ENCODE data around the gene SNAPC1. TPM values are rescaled to one million over a fixed set of nuclear protein-coding genes. Genes with fewer than 3 reads are reported as not detected.

SNAPC1 gene
- total RNA-seq, 1 experiment from 2014 or later: 8.6 TPM

DNA sequence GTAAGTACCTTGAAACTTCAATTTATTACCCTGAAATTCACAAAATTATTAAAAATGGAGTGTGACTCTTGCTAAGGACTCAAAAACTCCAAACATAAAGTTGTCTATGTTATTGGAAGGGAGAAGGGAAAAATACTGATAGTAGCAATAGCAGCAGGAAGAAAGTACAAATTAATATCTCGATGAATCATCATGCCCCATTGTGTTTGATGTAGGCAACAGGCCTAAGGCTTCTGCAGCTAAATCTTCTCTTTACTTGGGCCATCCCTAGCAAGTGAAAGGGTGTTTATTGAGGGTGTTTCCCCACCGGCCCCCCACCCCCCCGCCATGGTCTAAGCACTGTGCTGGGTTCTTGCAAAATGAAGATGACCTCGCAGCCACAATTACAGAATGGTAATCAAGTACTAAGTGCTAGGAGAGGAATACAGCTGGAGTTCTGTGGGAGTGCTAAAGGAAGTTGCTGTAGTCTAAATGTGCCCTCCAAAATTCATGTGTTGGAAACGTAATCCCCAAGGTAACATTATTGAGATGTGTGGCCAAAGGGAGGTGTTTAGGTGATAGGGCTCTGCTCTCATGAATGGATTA, 76.5 kb downstream of the SNAPC1 start:
- H3K4me3 ChIP-seq (ENCODE audit: low read depth in 2 of 2, low read length in 2 of 2): no peak overlapping the region
- TF ChIP-seq, protein P1, sequence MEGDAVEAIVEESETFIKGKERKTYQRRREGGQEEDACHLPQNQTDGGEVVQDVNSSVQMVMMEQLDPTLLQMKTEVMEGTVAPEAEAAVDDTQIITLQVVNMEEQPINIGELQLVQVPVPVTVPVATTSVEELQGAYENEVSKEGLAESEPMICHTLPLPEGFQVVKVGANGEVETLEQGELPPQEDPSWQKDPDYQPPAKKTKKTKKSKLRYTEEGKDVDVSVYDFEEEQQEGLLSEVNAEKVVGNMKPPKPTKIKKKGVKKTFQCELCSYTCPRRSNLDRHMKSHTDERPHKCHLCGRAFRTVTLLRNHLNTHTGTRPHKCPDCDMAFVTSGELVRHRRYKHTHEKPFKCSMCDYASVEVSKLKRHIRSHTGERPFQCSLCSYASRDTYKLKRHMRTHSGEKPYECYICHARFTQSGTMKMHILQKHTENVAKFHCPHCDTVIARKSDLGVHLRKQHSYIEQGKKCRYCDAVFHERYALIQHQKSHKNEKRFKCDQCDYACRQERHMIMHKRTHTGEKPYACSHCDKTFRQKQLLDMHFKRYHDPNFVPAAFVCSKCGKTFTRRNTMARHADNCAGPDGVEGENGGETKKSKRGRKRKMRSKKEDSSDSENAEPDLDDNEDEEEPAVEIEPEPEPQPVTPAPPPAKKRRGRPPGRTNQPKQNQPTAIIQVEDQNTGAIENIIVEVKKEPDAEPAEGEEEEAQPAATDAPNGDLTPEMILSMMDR (IDR thresholded peaks at IDR 0.05): no peak
- no peak for TF ChIP-seq POLR2AphosphoS5 (IDR thresholded peaks at IDR 0.05; ENCODE audit: low read depth, low read length)
- TF ChIP-seq, protein P2, sequence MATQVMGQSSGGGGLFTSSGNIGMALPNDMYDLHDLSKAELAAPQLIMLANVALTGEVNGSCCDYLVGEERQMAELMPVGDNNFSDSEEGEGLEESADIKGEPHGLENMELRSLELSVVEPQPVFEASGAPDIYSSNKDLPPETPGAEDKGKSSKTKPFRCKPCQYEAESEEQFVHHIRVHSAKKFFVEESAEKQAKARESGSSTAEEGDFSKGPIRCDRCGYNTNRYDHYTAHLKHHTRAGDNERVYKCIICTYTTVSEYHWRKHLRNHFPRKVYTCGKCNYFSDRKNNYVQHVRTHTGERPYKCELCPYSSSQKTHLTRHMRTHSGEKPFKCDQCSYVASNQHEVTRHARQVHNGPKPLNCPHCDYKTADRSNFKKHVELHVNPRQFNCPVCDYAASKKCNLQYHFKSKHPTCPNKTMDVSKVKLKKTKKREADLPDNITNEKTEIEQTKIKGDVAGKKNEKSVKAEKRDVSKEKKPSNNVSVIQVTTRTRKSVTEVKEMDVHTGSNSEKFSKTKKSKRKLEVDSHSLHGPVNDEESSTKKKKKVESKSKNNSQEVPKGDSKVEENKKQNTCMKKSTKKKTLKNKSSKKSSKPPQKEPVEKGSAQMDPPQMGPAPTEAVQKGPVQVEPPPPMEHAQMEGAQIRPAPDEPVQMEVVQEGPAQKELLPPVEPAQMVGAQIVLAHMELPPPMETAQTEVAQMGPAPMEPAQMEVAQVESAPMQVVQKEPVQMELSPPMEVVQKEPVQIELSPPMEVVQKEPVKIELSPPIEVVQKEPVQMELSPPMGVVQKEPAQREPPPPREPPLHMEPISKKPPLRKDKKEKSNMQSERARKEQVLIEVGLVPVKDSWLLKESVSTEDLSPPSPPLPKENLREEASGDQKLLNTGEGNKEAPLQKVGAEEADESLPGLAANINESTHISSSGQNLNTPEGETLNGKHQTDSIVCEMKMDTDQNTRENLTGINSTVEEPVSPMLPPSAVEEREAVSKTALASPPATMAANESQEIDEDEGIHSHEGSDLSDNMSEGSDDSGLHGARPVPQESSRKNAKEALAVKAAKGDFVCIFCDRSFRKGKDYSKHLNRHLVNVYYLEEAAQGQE (IDR thresholded peaks at IDR 0.05; ENCODE audit: insufficient read depth in 1 of 2, low read depth in 2 of 2, low read length in 1 of 2): no peak
- TF ChIP-seq SIN3A (IDR thresholded peaks at IDR 0.05; ENCODE audit: borderline replicate concordance, insufficient read depth, low read depth, low read length): no peak
- no peak for DNase-seq (ENCODE audit: low read depth, low spot score)
- in situ Hi-C loops (cut with HindIII; ENCODE audit: low pct_unique_long_range_greater_than_20kb, low sequenced_read_pairs) (no loop called here), intact Hi-C loops (cut with micrococcal nuclease; ENCODE audit: unreplicated experiment) (no loop called here)
- no peaks in the 10 kb centered on the region for H3K4me1 ChIP-seq (ENCODE audit: control insufficient read depth, insufficient read depth, low read length)
- no TSS peak for BruUV-seq (replicated peaks)
- no peak overlapping the region for H3K27ac ChIP-seq (ENCODE audit: low read length)
- no peaks in the 10 kb centered on the region; the same call in 1 of the 2 replicates for H3K27me3 ChIP-seq (ENCODE audit: control insufficient read depth, insufficient read depth, low read length)
- no peaks in the 10 kb centered on the region for H3K9me3 ChIP-seq (ENCODE audit: control insufficient read depth, insufficient read depth, low read depth, low read length)
- ChIA-PET POLR2A (no interaction called here), CTCF (no interaction called here)
- no peaks in the 10 kb centered on the region for H3K36me3 ChIP-seq (ENCODE audit: control insufficient read depth, insufficient read depth, low read length)
- ATAC-seq: no peak

DNA sequence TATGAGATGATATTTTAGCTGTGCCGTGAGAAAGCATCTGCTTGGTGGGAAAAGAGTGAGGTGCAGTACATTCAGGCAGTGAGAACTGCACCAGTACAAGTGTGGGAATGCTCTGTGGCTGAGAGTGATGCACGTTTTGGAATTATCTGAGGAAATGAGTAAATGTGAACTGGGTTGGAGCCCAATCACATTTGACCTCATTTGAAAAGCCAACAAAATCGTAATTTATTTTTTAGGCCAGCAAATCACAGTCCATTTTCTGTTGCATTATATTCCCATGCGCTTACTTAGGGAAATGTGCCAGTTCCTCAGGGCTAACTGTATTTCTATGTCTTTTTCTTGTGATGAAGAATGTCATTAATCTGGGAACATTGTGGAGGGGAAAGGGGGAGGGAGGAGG, 77.3 kb downstream of the SNAPC1 start:
- H3K4me1 ChIP-seq (ENCODE audit: control insufficient read depth, insufficient read depth, low read length): no peaks in the 10 kb centered on the region
- CTCF ChIA-PET: no interaction called here
- POLR2A ChIA-PET: no interaction called here
- no peaks in the 10 kb centered on the region for H3K36me3 ChIP-seq (ENCODE audit: control insufficient read depth, insufficient read depth, low read length)
- in situ Hi-C loops (cut with HindIII; ENCODE audit: low pct_unique_long_range_greater_than_20kb, low sequenced_read_pairs): no loop called here
- intact Hi-C loops (cut with micrococcal nuclease; ENCODE audit: unreplicated experiment): no loop called here
- no peaks in the 10 kb centered on the region; the same call in 1 of the 2 replicates for H3K27me3 ChIP-seq (ENCODE audit: control insufficient read depth, insufficient read depth, low read length)
- H3K27ac ChIP-seq (ENCODE audit: low read length): no peak overlapping the region
- TF ChIP-seq TCF7L2 (IDR thresholded peaks at IDR 0.05; ENCODE audit: low read depth, low read length) (no peak), POLR2AphosphoS5 (IDR thresholded peaks at IDR 0.05; ENCODE audit: low read depth, low read length) (no peak), SIN3A (IDR thresholded peaks at IDR 0.05; ENCODE audit: borderline replicate concordance, insufficient read depth, low read depth, low read length) (no peak)
- TF ChIP-seq, protein P2 (IDR thresholded peaks at IDR 0.05; ENCODE audit: insufficient read depth in 1 of 2, low read depth in 2 of 2, low read length in 1 of 2): no peak
- TF ChIP-seq, protein P1 (IDR thresholded peaks at IDR 0.05): no peak
- no peak for DNase-seq (ENCODE audit: low read depth, low spot score)
- H3K4me3 ChIP-seq (ENCODE audit: low read depth in 2 of 2, low read length in 2 of 2): no peak overlapping the region
- no peaks in the 10 kb centered on the region for H3K9me3 ChIP-seq (ENCODE audit: control insufficient read depth, insufficient read depth, low read depth, low read length)
- no peak for ATAC-seq
- BruUV-seq (replicated peaks): no TSS peak
